Left lung (tissue), 14 donors: ENCODE data around the gene JMY. TPM values are rescaled to one million over a fixed set of nuclear protein-coding genes. Genes with fewer than 3 reads are reported as not detected.
A peak's percentile ranks its signal among the peaks of the same experiment; 100 is the strongest.

Experiments used
- ATAC-seq: fragments of 200-7000 bp; cut with Tn5 transposase; one replicate; pipeline ENCODE4 v1.9.1; 2020; ENCODE audit warnings: moderate library complexity
- DNase-seq, 4 donors: peaks; one replicate each; pipeline ENCODE4 v3.0.0-alpha.2; 2013 to 2020
- H3K27ac ChIP-seq, 2 donors: fragments of 200-600 bp; sonication (generic) in 1 of 2; one replicate each; pipeline versions ENCODE4 v1.5.0 to v1.8.0; 2020 to 2021
- H3K27me3 ChIP-seq, 2 donors: fragments of 200-600 bp; sonication (generic) in 1 of 2; one replicate each; pipeline versions ENCODE4 v1.5.0 to v1.8.0; 2020 to 2021
- H3K36me3 ChIP-seq, 2 donors: fragments of 200-600 bp; sonication (generic) in 1 of 2; one replicate each; pipeline versions ENCODE4 v1.5.0 to v1.8.0; 2020 to 2021
- H3K4me1 ChIP-seq, 2 donors: fragments of 200-600 bp; one replicate each; pipeline ENCODE4 v1.8.0; 2021
- H3K4me3 ChIP-seq, 2 donors: fragments of 200-600 bp; sonication (generic) in 1 of 2; one replicate each; pipeline versions ENCODE4 v1.5.0 to v1.8.0; 2020 to 2021; ENCODE audit warnings: mild to moderate bottlenecking in 1 of 2
- H3K9me3 ChIP-seq, 2 donors: fragments of 200-600 bp; sonication (generic) in 1 of 2; one replicate each; pipeline versions ENCODE4 v1.5.0 to v1.8.0; 2020 to 2021
- CTCF ChIP-seq, 2 donors: fragments of 200-600 bp; sonication (generic) in 1 of 2; IDR thresholded peaks; one replicate each; pipeline versions ENCODE4 v1.5.0 to v1.8.0; 2021; ENCODE audit warnings: antibody characterized with exemption in 2 of 2
- intact Hi-C, 2 donors: fragments of 100-400 bp; cut with DNase I; formaldehyde crosslinking; loops; one replicate each; pipeline versions ENCODE4 v1.11.2 to v1.14.2; 2022
- long read RNA-seq, 12 donors: library from polyadenylated mRNA in 2 of 12; unstranded in 2 of 12; transcript quantifications; one replicate each; pipeline ENCODE4 v2.0.0 and lab custom pipeline, GENCODE V29; 2019 to 2026
- polyA plus RNA-seq, 6 donors: library from polyadenylated mRNA; unstranded; fragments of 120-200 nt; gene quantifications; one replicate each; pipeline ENCODE4 v1.2.1, GENCODE V29; 2013; ENCODE audit not compliant: insufficient read length in 6 of 6
- total RNA-seq, 2 donors: library from RNA; stranded (reverse); fragmentation: NEBNext Ultra II Directional; extraction: Animal tissue kit (Norgen Biotek cat#: 25700); gene quantifications; one replicate each; pipeline ENCODE4 v1.2.1, GENCODE V29; 2021
- donor health status: DM: no; HTN: yes; CAD: no.
- donor health status: DM: no; HTN: no; CAD: no.

JMY gene
- total RNA-seq = 10 to 100 TPM in 1 of 2 donors, 1 to 10 TPM in 1; 6.2 to 11.4 TPM
- polyA plus RNA-seq = 10 to 100 TPM; 16.7 to 23.6 (median 18.6) TPM
- long read RNA-seq, donor 1, partial matches to known transcripts = 112 of 136 reads
- long read RNA-seq, donor 1, other reads (novel, unspliced or antisense) = 24 of 136 reads
- long read RNA-seq, donor 2, partial matches to known transcripts = 0 of 13 reads
- long read RNA-seq, donor 2, other reads (novel, unspliced or antisense) = 13 of 13 reads
- long read RNA-seq, donor 3, partial matches to known transcripts = 66 of 66 reads
- long read RNA-seq, donor 3, other reads (novel, unspliced or antisense) = 0 of 66 reads
- long read RNA-seq, donor 4, partial matches to known transcripts = 1 of 1 reads
- long read RNA-seq, donor 4, other reads (novel, unspliced or antisense) = 0 of 1 reads
- long read RNA-seq, donor 5, partial matches to known transcripts = 74 of 81 reads
- long read RNA-seq, donor 5, other reads (novel, unspliced or antisense) = 7 of 81 reads
- long read RNA-seq, donor 6, partial matches to known transcripts = 0 of 47 reads
- long read RNA-seq, donor 6, other reads (novel, unspliced or antisense) = 47 of 47 reads
- long read RNA-seq, donor 7, partial matches to known transcripts = 55 of 55 reads
- long read RNA-seq, donor 7, other reads (novel, unspliced or antisense) = 0 of 55 reads
- long read RNA-seq, donor 8, partial matches to known transcripts = 54 of 54 reads
- long read RNA-seq, donor 8, other reads (novel, unspliced or antisense) = 0 of 54 reads
- long read RNA-seq, donor 9, partial matches to known transcripts = 11 of 11 reads
- long read RNA-seq, donor 9, other reads (novel, unspliced or antisense) = 0 of 11 reads
- long read RNA-seq, donor 10, partial matches to known transcripts = 1 of 1 reads
- long read RNA-seq, donor 10, other reads (novel, unspliced or antisense) = 0 of 1 reads
- long read RNA-seq, donor 11, partial matches to known transcripts = 50 of 56 reads
- long read RNA-seq, donor 11, other reads (novel, unspliced or antisense) = 6 of 56 reads
- long read RNA-seq, donor 12, partial matches to known transcripts = 42 of 42 reads
- long read RNA-seq, donor 12, other reads (novel, unspliced or antisense) = 0 of 42 reads

DNA sequence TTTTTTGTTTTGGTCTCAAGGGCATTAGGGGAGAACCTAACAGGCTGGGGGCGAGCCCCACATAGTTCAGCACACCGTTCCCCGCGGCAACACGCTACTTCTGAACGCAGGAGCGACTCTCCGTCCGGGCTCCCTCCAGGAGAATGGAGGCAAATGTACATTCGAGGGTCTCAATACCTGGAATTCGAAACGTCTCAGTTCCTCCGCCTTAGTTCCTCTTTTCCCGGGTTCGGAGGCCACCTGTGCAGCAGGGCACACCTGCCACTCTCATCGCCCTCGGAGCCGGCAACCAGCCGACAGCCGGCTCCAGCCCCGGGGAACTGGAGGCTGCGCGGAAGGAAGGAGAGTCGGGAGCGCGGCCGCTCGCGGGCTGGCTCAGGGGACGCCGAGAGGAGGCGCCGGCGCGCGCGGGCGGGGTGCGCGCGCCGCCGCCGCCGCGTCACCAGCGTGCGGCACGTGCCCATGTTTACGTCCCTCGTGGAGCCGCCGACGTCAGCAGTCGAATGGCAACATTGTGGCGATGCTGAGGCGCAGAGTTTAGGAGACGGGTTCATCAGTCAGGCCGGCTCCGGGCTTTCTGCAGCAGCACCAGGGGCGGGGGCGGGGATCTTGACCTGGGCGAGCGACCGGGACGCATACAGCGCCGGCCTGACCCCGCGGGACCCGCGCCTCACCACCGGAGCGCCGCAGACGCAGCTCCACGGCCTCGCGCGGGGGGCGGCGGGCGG is at the start of gene JMY:
TSS of gene JMY (plus strand) at position 498 of the 728 bp plus-strand sequence. CDS start 520 bp downstream, outside the sequence.
- H3K9me3 ChIP-seq = no peaks in the 10 kb centered on the region
- peaks cover 4 to 40% of the 10 kb centered on the region in 2 donors for H3K4me1 ChIP-seq
- H3K27ac ChIP-seq = peak within 1 kb of the TSS; percentile 78 to 91
- H3K36me3 ChIP-seq = no peaks in the 10 kb centered on the region
- TF ChIP-seq CTCF (IDR thresholded peaks at IDR 0.05) = no peak
- H3K4me3 ChIP-seq = peak within 1 kb of the TSS; percentile 85 to 97
- H3K27me3 ChIP-seq = peaks cover 0 to 17% of the 10 kb centered on the region in 2 donors
- ATAC-seq (peak; percentile 94), DNase-seq (peak; percentile 79 to 93 (median 90))
- intact Hi-C loops = no loop called here

DNA sequence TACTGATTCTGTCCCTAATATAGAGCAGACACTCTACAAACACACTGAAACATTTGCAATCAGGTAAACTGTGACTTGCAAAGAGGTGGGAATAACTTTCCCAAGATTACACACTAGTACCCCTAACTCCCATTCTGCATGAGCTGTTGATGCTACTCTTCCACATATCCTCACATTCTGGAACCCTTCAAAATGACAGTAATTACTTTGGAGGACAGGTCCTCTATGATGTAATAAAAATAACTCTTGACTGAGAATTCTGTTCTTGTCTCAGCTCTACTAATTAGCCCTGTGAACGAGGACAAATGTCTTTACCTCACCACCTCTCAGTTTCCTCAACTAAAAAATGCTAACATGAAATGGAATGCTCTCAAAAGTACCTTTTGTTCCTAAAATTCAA is 49.5 kb upstream of the JMY start:
- Histone ChIP-seq H3K27me3 (no peaks in the 10 kb centered on the region), H3K9me3 (no peaks in the 10 kb centered on the region), H3K27ac (no peak overlapping the region), H3K4me1 (no peaks in the 10 kb centered on the region), H3K36me3 (no peaks in the 10 kb centered on the region), H3K4me3 (no peak overlapping the region)
- DNase-seq (no peak), ATAC-seq (no peak)
- no peak for TF ChIP-seq CTCF (IDR thresholded peaks at IDR 0.05)
- intact Hi-C loops = no loop called here

DNA sequence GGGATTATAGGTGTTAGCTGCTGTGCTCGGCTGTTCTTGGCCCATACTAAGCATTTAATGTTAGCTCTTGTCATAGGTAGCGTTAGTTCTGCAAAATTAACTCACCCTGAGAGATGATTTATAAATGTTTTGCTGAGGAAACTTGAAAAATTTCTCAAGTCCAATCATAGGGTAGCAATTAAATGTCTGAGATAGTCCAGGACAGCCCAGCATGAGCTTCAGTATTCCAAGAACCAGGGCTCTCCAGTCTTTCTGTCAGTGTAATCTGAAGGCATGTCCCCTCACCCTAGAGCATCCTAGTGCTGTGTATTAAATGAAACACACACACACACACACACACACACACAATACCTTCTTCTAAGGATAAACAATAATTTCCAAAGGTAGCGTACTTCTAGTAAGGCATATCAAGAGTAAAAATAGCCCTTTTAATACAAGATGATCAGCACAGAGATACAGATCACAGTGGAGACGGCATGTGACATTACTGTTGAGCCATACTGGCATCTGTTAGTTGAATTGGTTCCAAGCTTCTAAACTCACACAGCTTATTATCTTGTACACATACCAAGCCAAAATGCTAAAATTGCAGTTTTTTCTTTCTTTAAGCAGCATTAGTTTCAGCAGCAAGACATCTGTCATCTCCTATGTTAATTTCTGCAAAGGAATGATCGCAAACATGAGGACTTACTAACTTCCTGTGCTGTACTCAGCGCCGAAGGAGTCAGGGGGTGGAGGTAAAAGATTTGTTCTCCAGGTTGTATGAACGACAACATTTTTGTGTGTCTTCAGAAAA is 46.3 kb upstream of the JMY start:
- ATAC-seq (no peak), DNase-seq (peak in 1 of 4 donors; percentile 29)
- TF ChIP-seq CTCF (IDR thresholded peaks at IDR 0.05) = no peak
- intact Hi-C loops = no loop called here
- H3K9me3 ChIP-seq = no peaks in the 10 kb centered on the region
- H3K36me3 ChIP-seq = no peaks in the 10 kb centered on the region
- no peak overlapping the region for H3K4me3 ChIP-seq
- H3K27me3 ChIP-seq = no peaks in the 10 kb centered on the region
- H3K4me1 ChIP-seq = no peaks in the 10 kb centered on the region
- no peak overlapping the region for H3K27ac ChIP-seq

GRCh38 chr5:79190235-79190529 is 45.7 kb upstream of the JMY start:
- H3K4me1 ChIP-seq = no peaks in the 10 kb centered on the region
- DNase-seq = no peak
- H3K36me3 ChIP-seq = no peaks in the 10 kb centered on the region
- TF ChIP-seq CTCF (IDR thresholded peaks at IDR 0.05) = no peak
- no peak overlapping the region for H3K27ac ChIP-seq
- intact Hi-C loops = no loop called here
- no peaks in the 10 kb centered on the region for H3K9me3 ChIP-seq
- no peak overlapping the region for H3K4me3 ChIP-seq
- H3K27me3 ChIP-seq = no peaks in the 10 kb centered on the region
- no peak for ATAC-seq
